Measurements from ENCODE around the gene SMCP. TPM values are rescaled to one million over a fixed set of nuclear protein-coding genes. Genes with fewer than 3 reads are reported as not detected.

SMCP gene
- total RNA-seq, 3 donors from 2014 or later (not counting 1 experiment from before 2014, with no cell fraction given) = not detected

DNA sequence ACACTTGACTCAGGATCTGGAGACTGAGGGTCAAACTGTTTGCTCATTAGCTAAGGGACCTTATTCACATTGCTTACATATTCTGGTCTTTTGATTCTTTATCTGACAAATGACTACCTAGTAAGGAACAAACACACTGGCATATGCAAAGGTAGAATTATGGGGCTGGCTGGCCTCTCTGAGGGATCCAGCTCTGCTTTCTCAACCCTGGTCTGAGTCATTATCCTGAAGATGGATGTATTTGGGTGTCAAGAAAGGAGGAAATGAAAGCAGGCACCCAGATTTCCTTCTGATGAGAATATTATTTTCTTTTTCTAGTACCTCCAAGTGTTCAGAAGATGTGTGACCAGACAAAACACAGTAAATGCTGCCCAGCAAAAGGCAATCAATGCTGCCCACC is 6.0 kb downstream of the SMCP start:
- Mint-ChIP-seq H3K4me3 (no peak overlapping the region), H3K27ac (no peak overlapping the region), H3K4me1 (no peaks in the 10 kb centered on the region), H3K27me3 (ENCODE audit: low read depth in 2 of 2) (peaks cover 4 to 14% of the 10 kb centered on the region in 2 donors), H3K9me3 (no peaks in the 10 kb centered on the region), H3K36me3 (no peaks in the 10 kb centered on the region)
- TF ChIP-seq, protein P1, sequence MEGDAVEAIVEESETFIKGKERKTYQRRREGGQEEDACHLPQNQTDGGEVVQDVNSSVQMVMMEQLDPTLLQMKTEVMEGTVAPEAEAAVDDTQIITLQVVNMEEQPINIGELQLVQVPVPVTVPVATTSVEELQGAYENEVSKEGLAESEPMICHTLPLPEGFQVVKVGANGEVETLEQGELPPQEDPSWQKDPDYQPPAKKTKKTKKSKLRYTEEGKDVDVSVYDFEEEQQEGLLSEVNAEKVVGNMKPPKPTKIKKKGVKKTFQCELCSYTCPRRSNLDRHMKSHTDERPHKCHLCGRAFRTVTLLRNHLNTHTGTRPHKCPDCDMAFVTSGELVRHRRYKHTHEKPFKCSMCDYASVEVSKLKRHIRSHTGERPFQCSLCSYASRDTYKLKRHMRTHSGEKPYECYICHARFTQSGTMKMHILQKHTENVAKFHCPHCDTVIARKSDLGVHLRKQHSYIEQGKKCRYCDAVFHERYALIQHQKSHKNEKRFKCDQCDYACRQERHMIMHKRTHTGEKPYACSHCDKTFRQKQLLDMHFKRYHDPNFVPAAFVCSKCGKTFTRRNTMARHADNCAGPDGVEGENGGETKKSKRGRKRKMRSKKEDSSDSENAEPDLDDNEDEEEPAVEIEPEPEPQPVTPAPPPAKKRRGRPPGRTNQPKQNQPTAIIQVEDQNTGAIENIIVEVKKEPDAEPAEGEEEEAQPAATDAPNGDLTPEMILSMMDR (IDR thresholded peaks at IDR 0.05) = no peak
- Histone ChIP-seq H3K9me3 (ENCODE audit: control insufficient read depth, insufficient read depth, low read length) (no peaks in the 10 kb centered on the region), H3K4me3 (ENCODE audit: low read length) (no peak overlapping the region), H3K27ac (ENCODE audit: low read length) (no peak overlapping the region), H3K27me3 (ENCODE audit: control insufficient read depth, insufficient read depth, low read length) (no peaks in the 10 kb centered on the region), H3K36me3 (ENCODE audit: control insufficient read depth, insufficient read depth, low read length) (no peaks in the 10 kb centered on the region), H3K4me1 (ENCODE audit: control insufficient read depth, insufficient read depth, low read length) (peaks cover 3% of the 10 kb centered on the region)
- intact Hi-C loops (cut with micrococcal nuclease) = no loop called here
- DNase-seq = no peak
- no peak for ATAC-seq

DNA sequence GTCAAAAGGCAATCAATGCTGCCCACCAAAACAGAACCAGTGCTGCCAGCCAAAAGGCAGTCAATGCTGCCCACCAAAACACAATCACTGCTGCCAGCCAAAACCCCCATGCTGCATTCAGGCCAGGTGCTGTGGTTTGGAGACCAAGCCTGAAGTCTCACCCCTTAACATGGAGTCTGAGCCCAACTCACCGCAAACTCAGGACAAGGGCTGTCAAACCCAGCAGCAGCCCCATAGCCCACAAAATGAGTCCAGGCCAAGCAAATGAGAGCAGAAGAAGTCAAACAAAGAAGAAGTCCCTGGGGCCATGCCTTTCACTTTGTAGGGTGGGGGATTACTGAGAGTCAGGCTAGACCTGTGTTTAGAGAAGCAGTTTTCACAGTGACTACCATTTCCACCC is 6.4 kb downstream of the SMCP start:
- TF ChIP-seq, protein P1 (IDR thresholded peaks at IDR 0.05) = no peak
- intact Hi-C loops (cut with micrococcal nuclease) = no loop called here
- no peak for ATAC-seq
- Mint-ChIP-seq H3K27ac (no peak overlapping the region), H3K36me3 (no peaks in the 10 kb centered on the region), H3K27me3 (ENCODE audit: low read depth in 2 of 2) (peaks cover 4 to 15% of the 10 kb centered on the region in 2 donors), H3K9me3 (no peaks in the 10 kb centered on the region), H3K4me1 (no peaks in the 10 kb centered on the region), H3K4me3 (no peak overlapping the region)
- Histone ChIP-seq H3K4me1 (ENCODE audit: control insufficient read depth, insufficient read depth, low read length) (peaks cover 3% of the 10 kb centered on the region), H3K27ac (ENCODE audit: low read length) (no peak overlapping the region), H3K9me3 (ENCODE audit: control insufficient read depth, insufficient read depth, low read length) (no peaks in the 10 kb centered on the region), H3K4me3 (ENCODE audit: low read length) (no peak overlapping the region), H3K27me3 (ENCODE audit: control insufficient read depth, insufficient read depth, low read length) (no peaks in the 10 kb centered on the region), H3K36me3 (ENCODE audit: control insufficient read depth, insufficient read depth, low read length) (no peaks in the 10 kb centered on the region)
- 95% methylated on average over 1 of the region's 1 CpG for WGBS (ENCODE audit: insufficient coverage)
- no peak for DNase-seq

DNA sequence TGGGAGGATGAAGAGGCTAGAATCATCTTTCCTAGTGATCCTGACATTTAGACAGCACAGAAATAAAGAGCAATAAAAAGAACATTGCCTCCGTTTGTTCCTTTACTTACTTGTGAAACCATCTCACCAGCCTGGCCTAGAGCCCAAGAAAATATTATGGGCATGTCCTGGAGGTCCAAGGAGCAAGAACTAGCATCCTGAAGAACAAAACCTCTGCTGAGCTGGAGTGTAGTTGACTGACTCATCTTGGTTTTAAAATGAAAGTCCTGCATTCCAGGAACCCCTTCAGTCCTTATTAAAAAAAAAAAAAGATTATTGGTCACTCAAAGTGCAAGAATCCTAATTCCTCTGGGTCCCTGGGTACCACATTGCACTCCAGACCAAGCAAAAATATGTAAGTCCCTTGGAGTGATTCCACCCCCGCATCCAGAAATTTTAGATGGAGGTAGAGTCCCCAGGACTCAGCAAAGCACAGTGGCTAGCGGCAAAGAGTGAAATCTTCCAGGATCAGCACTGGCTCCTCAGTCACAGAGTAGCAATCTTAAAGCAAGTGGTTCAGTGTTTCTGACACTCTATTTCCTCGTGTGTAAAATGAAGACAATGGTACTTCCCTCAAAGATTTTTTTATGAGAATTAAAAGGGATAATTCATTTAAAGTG is 7.0 kb downstream of the SMCP start:
- Mint-ChIP-seq H3K36me3 (no peaks in the 10 kb centered on the region), H3K4me3 (no peak overlapping the region), H3K4me1 (no peaks in the 10 kb centered on the region), H3K9me3 (no peaks in the 10 kb centered on the region), H3K27ac (no peak overlapping the region), H3K27me3 (ENCODE audit: low read depth in 2 of 2) (peaks cover 10 to 21% of the 10 kb centered on the region in 2 donors)
- H3K36me3 ChIP-seq (ENCODE audit: control insufficient read depth, insufficient read depth, low read length) = no peaks in the 10 kb centered on the region
- TF ChIP-seq, protein P1 (IDR thresholded peaks at IDR 0.05) = no peak
- intact Hi-C loops (cut with micrococcal nuclease) = no loop called here
- H3K27ac ChIP-seq (ENCODE audit: low read length) = no peak overlapping the region
- H3K4me3 ChIP-seq (ENCODE audit: low read length) = no peak overlapping the region
- ATAC-seq = no peak
- no peak for DNase-seq
- peaks cover 3% of the 10 kb centered on the region for H3K4me1 ChIP-seq (ENCODE audit: control insufficient read depth, insufficient read depth, low read length)
- WGBS (ENCODE audit: insufficient coverage) = 77% methylated on average over 4 of the region's 4 CpGs
- H3K27me3 ChIP-seq (ENCODE audit: control insufficient read depth, insufficient read depth, low read length) = no peaks in the 10 kb centered on the region
- H3K9me3 ChIP-seq (ENCODE audit: control insufficient read depth, insufficient read depth, low read length) = no peaks in the 10 kb centered on the region

DNA sequence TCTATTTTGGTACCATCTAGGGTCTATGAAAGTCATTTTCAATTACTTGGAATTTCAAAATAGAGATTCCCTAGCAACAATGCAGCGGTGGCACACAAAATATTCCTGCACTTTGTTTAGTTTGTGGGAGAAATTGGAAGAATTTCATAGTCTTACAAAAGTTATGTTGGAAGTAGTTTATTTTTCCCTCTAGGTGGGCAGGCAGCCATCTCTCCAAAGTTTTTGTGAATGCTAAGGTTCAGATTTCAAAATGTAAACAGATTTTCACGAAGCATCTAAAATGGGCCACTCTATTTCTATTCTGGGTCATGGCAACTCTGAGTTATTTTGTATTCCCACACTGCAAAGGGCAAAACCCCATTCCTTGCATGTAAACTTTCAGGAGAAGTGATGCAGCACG is 8.0 kb downstream of the SMCP start:
- H3K9me3 Mint-ChIP-seq = no peaks in the 10 kb centered on the region
- TF ChIP-seq, protein P1 (IDR thresholded peaks at IDR 0.05) = no peak
- Histone ChIP-seq H3K36me3 (ENCODE audit: control insufficient read depth, insufficient read depth, low read length) (no peaks in the 10 kb centered on the region), H3K27ac (ENCODE audit: low read length) (no peak overlapping the region), H3K9me3 (ENCODE audit: control insufficient read depth, insufficient read depth, low read length) (no peaks in the 10 kb centered on the region), H3K4me1 (ENCODE audit: control insufficient read depth, insufficient read depth, low read length) (no peaks in the 10 kb centered on the region), H3K27me3 (ENCODE audit: control insufficient read depth, insufficient read depth, low read length) (no peaks in the 10 kb centered on the region), H3K4me3 (ENCODE audit: low read length) (no peak overlapping the region)
- H3K4me1 Mint-ChIP-seq = no peaks in the 10 kb centered on the region
- 66% methylated on average over 3 of the region's 3 CpGs for WGBS (ENCODE audit: insufficient coverage)
- H3K36me3 Mint-ChIP-seq = no peaks in the 10 kb centered on the region
- no peak overlapping the region for H3K27ac Mint-ChIP-seq
- ATAC-seq = no peak
- intact Hi-C loops (cut with micrococcal nuclease) = no loop called here
- H3K4me3 Mint-ChIP-seq = no peak overlapping the region
- no peak for DNase-seq
- H3K27me3 Mint-ChIP-seq (ENCODE audit: low read depth in 2 of 2) = peaks cover 11 to 24% of the 10 kb centered on the region in 2 donors
